Pancreas (tissue), 10 donors: ENCODE data around the gene EARS2. TPM values are rescaled to one million over a fixed set of nuclear protein-coding genes. Genes with fewer than 3 reads are reported as not detected.
"Not testable (repeated sequence)": the region's sequence is repeated elsewhere in the genome, so short reads cannot be mapped to it uniquely, and the experiment has no call there.

Experiments
- ATAC-seq, 4 donors: fragments of 200-7000 bp; cut with Tn5 transposase; one replicate each; pipeline versions ENCODE4 v1.8.0 to v1.9.1; 2020; ENCODE audit warnings: mild to moderate bottlenecking in 4 of 4, moderate library complexity in 4 of 4
- DNase-seq, 6 donors: peaks; one replicate each; pipeline ENCODE4 v3.0.0-alpha.2; 2020
- FAIRE-seq: peaks from 2 replicates; lab custom pipeline; 2012; peaks lifted over from hg19 to GRCh38; lab: Jason Lieb, UNC
- H3K27ac ChIP-seq, 4 donors: fragments of 200-600 bp; sonication (generic); 1 replicate in 3 of 4; 2 replicates in 1 of 4; pipeline versions ENCODE4 v1.5.0 to v1.8.0; 2020
- H3K27me3 ChIP-seq, 4 donors: fragments of 200-600 bp; one replicate each; pipeline ENCODE4 v1.8.0; 2021
- H3K36me3 ChIP-seq, 3 donors: fragments of 200-600 bp; sonication (generic) in 1 of 3; one replicate each; pipeline versions ENCODE4 v1.5.0 to v1.8.0; 2020 to 2021
- H3K4me1 ChIP-seq, 3 donors: fragments of 200-600 bp; one replicate each; pipeline ENCODE4 v1.8.0; 2021
- H3K4me3 ChIP-seq, 4 donors: fragments of 200-600 bp; sonication (generic) in 2 of 4; one replicate each; pipeline versions ENCODE4 v1.5.0 to v1.8.0; 2020 to 2021
- H3K9me3 ChIP-seq, 4 donors: fragments of 200-600 bp; one replicate each; pipeline ENCODE4 v1.8.0; 2021
- WGBS, 2 donors: extraction: QIAGEN DNeasy Blood & Tissue Kit; methylation state at CpG; one replicate each; pipeline ENCODE4 v1.1.7; 2013; 5-methylcytosine and 5-hydroxymethylcytosine counted together
- intact Hi-C, 3 donors: fragments of 100-400 bp; cut with DNase I; formaldehyde crosslinking; loops; one replicate each; pipeline versions ENCODE4 v1.11.1 to v1.14.2; 2022
- polyA plus RNA-seq, 2 donors: library from polyadenylated mRNA; stranded (reverse); fragments of 200-250 nt; gene quantifications; one replicate each; pipeline ENCODE4 v1.2.3, GENCODE V29; 2013
- total RNA-seq, 6 donors: library from RNA; stranded (reverse); fragmentation: NEBNext Ultra II Directional in 4 of 6; extraction: Animal tissue kit (Norgen Biotek cat#: 25700) in 4 of 6; gene quantifications; one replicate each; pipeline versions ENCODE4 v1.2.1 to v1.2.4, GENCODE V29; 2021 to 2023
- TF ChIP-seq, protein P1 (sequence below), 4 donors: fragments of 200-600 bp; sonication (generic) in 3 of 4; IDR thresholded peaks; one replicate each; pipeline versions ENCODE4 v1.5.0 to v1.8.0; 2021; ENCODE audit warnings: antibody characterized with exemption in 4 of 4
- donor health status: healthy with polysubstance abuse.
- donor health status: DM: no; HTN: no; CAD: no; lungs with moderate emphysema.
- donor health status: DM: no; HTN: no; CAD: no.
- donor health status: control.
- donor health status: control.
- donor health status: Bipolar disorder and iron deficiency.
- donor health status: DM: yes; HTN: yes; CAD: no.
- donor health status: DM: no; HTN: no; CAD: no.
- donor health status: DM: no; HTN: no; CAD: no.
- donor health status: DM: yes; HTN: yes; CAD: no.

EARS2 gene
- total and polyA plus RNA-seq, 8 donors: 8.2 to 11.6 (median 10.9) TPM

DNA sequence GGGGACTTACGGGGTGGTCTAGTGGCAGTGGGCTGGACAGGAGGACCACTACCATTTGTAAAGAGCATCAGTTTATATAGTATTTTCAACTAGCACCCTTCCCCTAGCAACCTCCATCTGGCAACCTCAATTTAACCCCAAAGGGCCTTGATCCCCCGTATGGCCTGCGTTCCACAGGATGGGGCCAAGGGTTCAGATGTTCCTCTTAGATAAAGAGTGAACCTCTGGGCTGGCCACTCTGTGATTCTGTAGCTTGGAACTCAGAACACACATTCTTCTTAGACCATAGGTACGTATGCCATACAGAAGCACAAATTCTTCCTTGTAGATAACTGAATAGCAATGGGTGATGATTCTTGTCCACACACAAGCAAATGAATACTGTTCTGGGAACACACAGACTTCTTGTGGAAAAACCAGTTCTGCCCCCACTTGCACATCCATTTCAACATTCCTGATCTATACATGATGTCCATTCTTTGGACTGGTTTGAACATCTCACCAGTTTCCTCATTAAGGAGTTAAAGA, 44.9 kb downstream of the EARS2 start:
- intact Hi-C loops: no loop called here

DNA sequence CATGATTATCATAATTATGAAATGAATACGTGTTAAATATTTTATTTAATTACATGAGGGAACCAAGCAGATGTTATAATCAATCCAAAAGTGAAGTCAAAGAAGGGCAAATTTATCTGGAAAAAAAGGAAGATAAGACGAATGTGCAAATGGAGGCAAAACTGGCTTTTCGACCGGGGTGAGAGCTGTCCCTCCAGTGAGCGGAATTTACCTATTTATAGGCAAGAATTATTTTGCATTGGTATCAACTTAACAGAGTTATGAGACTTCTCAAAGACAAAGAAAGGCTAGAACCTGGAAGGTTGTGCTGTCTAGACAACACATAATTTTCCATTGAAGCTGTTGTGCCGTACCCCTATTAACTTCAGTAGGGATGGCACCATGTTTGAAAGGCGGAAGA, 45.4 kb downstream of the EARS2 start:
- Histone ChIP-seq H3K27ac (no peak overlapping the region), H3K27me3 (no peaks in the 10 kb centered on the region), H3K4me1 (peaks cover 0 to 15% (median 0%) of the 10 kb centered on the region in 3 donors), H3K4me3 (no peak overlapping the region), H3K9me3 (no peaks in the 10 kb centered on the region), H3K36me3 (peaks cover 0 to 3% (median 0%) of the 10 kb centered on the region in 3 donors)
- ATAC-seq (no peak), DNase-seq (no peak), FAIRE-seq (no peak)
- intact Hi-C loops: no loop called here
- 51 to 53% methylated on average over 7 of the region's 7 CpGs for WGBS, 2 donors
- TF ChIP-seq, protein P1, sequence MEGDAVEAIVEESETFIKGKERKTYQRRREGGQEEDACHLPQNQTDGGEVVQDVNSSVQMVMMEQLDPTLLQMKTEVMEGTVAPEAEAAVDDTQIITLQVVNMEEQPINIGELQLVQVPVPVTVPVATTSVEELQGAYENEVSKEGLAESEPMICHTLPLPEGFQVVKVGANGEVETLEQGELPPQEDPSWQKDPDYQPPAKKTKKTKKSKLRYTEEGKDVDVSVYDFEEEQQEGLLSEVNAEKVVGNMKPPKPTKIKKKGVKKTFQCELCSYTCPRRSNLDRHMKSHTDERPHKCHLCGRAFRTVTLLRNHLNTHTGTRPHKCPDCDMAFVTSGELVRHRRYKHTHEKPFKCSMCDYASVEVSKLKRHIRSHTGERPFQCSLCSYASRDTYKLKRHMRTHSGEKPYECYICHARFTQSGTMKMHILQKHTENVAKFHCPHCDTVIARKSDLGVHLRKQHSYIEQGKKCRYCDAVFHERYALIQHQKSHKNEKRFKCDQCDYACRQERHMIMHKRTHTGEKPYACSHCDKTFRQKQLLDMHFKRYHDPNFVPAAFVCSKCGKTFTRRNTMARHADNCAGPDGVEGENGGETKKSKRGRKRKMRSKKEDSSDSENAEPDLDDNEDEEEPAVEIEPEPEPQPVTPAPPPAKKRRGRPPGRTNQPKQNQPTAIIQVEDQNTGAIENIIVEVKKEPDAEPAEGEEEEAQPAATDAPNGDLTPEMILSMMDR (IDR thresholded peaks at IDR 0.05): no peak

More for the DNA sequence above, 44.9 kb downstream of the EARS2 start:
- H3K27me3 ChIP-seq: no peaks in the 10 kb centered on the region
- peaks cover 0 to 3% (median 0%) of the 10 kb centered on the region in 3 donors for H3K36me3 ChIP-seq
- 83 to 88% methylated on average over 4 of the region's 4 CpGs for WGBS, 2 donors
- H3K4me3 ChIP-seq: no peak overlapping the region
- no peak for ATAC-seq
- TF ChIP-seq, protein P1 (IDR thresholded peaks at IDR 0.05): no peak
- H3K27ac ChIP-seq: no peak overlapping the region
- H3K4me1 ChIP-seq: peaks cover 0 to 10% (median 0%) of the 10 kb centered on the region in 3 donors
- H3K9me3 ChIP-seq: no peaks in the 10 kb centered on the region
- no peak for DNase-seq
- FAIRE-seq: no peak

DNA sequence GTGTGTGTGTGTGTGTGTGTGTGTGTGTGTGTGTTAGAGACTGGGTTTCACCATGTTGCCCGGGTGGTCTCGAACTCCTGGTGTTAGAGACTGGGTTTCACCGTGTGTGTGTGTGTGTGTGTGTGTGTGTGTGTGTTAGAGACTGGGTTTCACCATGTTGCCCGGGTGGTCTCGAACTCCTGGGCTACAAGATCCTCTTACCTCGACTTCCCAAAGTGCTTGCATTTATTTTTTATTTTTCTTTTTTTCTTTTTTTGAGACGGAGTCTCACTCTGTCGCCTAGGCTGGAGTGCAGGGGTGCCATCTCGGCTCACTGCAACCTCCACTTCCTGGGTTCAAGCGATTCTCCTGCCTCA, 46.3 kb downstream of the EARS2 start:
- Histone ChIP-seq H3K27ac (peak overlapping the region in 1 of 4 donors; percentile 92), H3K4me1 (peaks cover 0 to 18% (median 0%) of the 10 kb centered on the region in 3 donors), H3K4me3 (peak overlapping the region in 3 of 4 donors; percentile 90 to 96 (median 94))
- H3K9me3 ChIP-seq, FAIRE-seq, DNase-seq, intact Hi-C loops, H3K27me3 ChIP-seq, H3K36me3 ChIP-seq, ATAC-seq: not testable (repeated sequence)
- 70 to 75% methylated on average over 10 of the region's 10 CpGs for WGBS, 2 donors

DNA sequence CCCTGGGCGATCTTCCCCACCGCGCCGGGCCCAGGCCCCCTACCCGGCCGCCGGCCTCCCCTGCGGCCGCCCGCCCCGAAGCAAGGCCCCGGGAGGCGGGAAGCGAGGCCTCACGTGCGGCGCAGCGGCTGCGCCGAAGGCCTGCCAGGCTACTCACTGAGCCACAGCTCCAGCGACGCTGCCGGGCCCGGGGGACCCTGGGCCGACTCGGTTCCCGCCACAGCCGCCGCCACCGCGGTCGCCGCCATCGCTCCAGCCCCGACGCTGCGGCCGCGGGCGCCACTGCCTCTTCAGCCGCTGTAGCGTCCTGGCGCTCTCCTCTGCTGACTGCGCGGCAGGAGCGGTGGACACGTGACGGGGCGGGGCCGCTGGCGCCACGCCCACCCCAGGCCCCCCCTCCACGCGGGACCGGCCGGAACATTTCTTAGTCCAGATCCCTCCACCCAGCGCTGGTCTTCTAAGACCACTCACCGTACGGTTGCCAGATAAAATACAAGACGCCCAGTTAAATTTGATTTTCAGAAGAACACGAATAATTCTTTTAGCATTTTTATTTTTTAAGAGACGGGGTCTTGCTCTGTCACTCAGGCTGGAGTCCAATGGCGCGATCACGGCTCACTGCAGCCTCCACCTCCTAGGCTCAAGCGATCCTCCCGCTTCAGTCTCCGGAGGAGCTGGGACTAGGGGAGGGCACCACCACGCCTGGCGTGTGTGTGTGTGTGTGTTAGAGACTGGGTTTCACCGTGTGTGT, 46.8 kb downstream of the EARS2 start, which contains the start of gene GGA2:
Gene GGA2, minus strand, starts transcription at position 331 of the 751 bp plus-strand sequence. Its CDS starts 83 bp downstream, at position 248.
- intact Hi-C loops: no loop called here
- FAIRE-seq (no peak), ATAC-seq (peak; percentile 84 to 92 (median 90)), DNase-seq (peak; percentile 79 to 94 (median 88))
- Histone ChIP-seq H3K4me3 (peak within 1 kb of the TSS; percentile 80 to 96 (median 92)), H3K27ac (peak within 1 kb of the TSS; percentile 85 to 92 (median 88)), H3K9me3 (no peaks in the 10 kb centered on the region), H3K4me1 (peaks cover 1 to 23% (median 4%) of the 10 kb centered on the region in 3 donors), H3K27me3 (no peaks in the 10 kb centered on the region), H3K36me3 (peaks cover 0 to 3% (median 0%) of the 10 kb centered on the region in 3 donors)
- WGBS, 2 donors: 0 to 1% methylated on average over 48 to 71 of the region's 71 CpGs
- TF ChIP-seq, protein P1 (IDR thresholded peaks at IDR 0.05): no peak

DNA sequence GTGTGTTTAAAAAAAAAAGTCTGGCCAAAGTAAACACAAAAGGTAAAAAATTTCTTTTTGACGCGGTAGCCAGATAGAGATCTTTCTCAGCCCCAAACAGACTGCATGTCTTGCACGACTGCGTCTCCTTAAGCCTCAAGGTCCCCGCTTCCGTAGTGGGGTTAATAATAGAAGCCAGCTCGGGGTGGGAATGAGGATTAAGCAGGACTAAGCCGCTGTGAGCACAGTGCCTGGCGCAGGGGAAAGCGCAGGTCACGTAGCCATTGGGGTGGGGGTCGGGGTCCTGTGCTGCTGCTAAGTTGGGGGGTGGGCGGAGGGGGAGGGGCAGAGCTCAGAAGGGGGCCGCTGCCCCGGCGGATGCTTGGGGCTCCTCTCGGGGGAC, 47.4 kb downstream of the EARS2 start:
- ATAC-seq (peak; percentile 30 to 48 (median 35)), FAIRE-seq (no peak), DNase-seq (peak in 2 of 6 donors; percentile 40)
- peaks cover 0 to 3% (median 0%) of the 10 kb centered on the region in 3 donors for H3K36me3 ChIP-seq
- WGBS, 2 donors: 1% methylated on average over 12 to 17 of the region's 17 CpGs
- H3K4me3 ChIP-seq: peak overlapping the region; percentile 80 to 96 (median 92)
- intact Hi-C loops: no loop called here
- TF ChIP-seq, protein P1 (IDR thresholded peaks at IDR 0.05): no peak
- H3K27me3 ChIP-seq: no peaks in the 10 kb centered on the region
- peak overlapping the region; percentile 85 to 92 (median 88) for H3K27ac ChIP-seq
- peaks cover 4 to 28% (median 10%) of the 10 kb centered on the region in 3 donors for H3K4me1 ChIP-seq
- H3K9me3 ChIP-seq: no peaks in the 10 kb centered on the region
